NCI-H128 (cell line): ENCODE measurements around the gene AGMO.
A peak's percentile ranks its signal among the peaks of the same experiment; 100 is the strongest.
"Not testable (repeated sequence)": the region's sequence is repeated elsewhere in the genome, so short reads cannot be mapped to it uniquely, and the experiment has no call there.

Experiments
- DNase-seq: peaks from one replicate; lab custom pipeline; 2025; ENCODE audit not compliant: unreplicated experiment; lab: John Stamatoyannopoulos, UW

AGMO gene

GRCh38 chr7:15330943-15331342 lies 230.9 kb downstream of the AGMO start:
- no peak for DNase-seq

GRCh38 chr7:15327001-15327400 lies 234.8 kb downstream of the AGMO start:
- no peak for DNase-seq

- peak; percentile 17 for DNase-seq
Measured at GRCh38 chr7:15326044-15326644, 235.7 kb downstream of the AGMO start.

GRCh38 chr7:15323550-15323949 lies 238.3 kb downstream of the AGMO start:
- no peak for DNase-seq

- DNase-seq: no peak
Measured at GRCh38 chr7:15317215-15317614, 244.6 kb downstream of the AGMO start.

- DNase-seq: no peak
Measured at GRCh38 chr7:15315678-15316077, 246.1 kb downstream of the AGMO start.

- no peak for DNase-seq
Measured at GRCh38 chr7:15314922-15315321, 246.9 kb downstream of the AGMO start.

- DNase-seq: no peak
Measured at GRCh38 chr7:15313361-15313760, 248.5 kb downstream of the AGMO start.

GRCh38 chr7:15309872-15310271 lies 251.9 kb downstream of the AGMO start:
- DNase-seq: no peak

GRCh38 chr7:15308821-15309220 lies 253.0 kb downstream of the AGMO start:
- DNase-seq: no peak

- DNase-seq: no peak
Measured at GRCh38 chr7:15306296-15306695, 255.5 kb downstream of the AGMO start.

- DNase-seq: no peak
Measured at GRCh38 chr7:15305002-15305600, 256.7 kb downstream of the AGMO start.

GRCh38 chr7:15303357-15303756 lies 258.5 kb downstream of the AGMO start:
- DNase-seq: no peak

- not testable (repeated sequence) for DNase-seq
Measured at GRCh38 chr7:15300986-15301385, 260.8 kb downstream of the AGMO start.

- DNase-seq: no peak
Measured at GRCh38 chr7:15292138-15292537, 269.7 kb downstream of the AGMO start.

GRCh38 chr7:15291699-15292098 lies 270.1 kb downstream of the AGMO start:
- no peak for DNase-seq

GRCh38 chr7:15288741-15289140 lies 273.1 kb downstream of the AGMO start:
- DNase-seq: no peak

- no peak for DNase-seq
Measured at GRCh38 chr7:15284396-15284795, 277.4 kb downstream of the AGMO start.

- no peak for DNase-seq
Measured at GRCh38 chr7:15280078-15280733, 281.6 kb downstream of the AGMO start.

- DNase-seq: no peak
Measured at GRCh38 chr7:15279640-15280039, 282.2 kb downstream of the AGMO start.

GRCh38 chr7:15257689-15258088 lies 304.1 kb downstream of the AGMO start:
- no peak for DNase-seq

GRCh38 chr7:15252181-15252580 lies 309.6 kb downstream of the AGMO start:
- no peak for DNase-seq

- no peak for DNase-seq
Measured at GRCh38 chr7:15248514-15248913, 313.3 kb downstream of the AGMO start.
